GM19452 (cell line): Measurements from ENCODE around the gene APOBEC3H.

Experiments used
- ATAC-seq: cut with Tn5 transposase; IDR thresholded peaks from one replicate; pipeline ENCODE4 v1.9.1; 2021; ENCODE audit not compliant: unreplicated experiment

The APOBEC3H gene

GRCh38 chr22:39153220-39153717 lies 56.2 kb downstream of the APOBEC3H start:
- ATAC-seq: no peak
